Mucosa of descending colon (tissue), 3 donors: ENCODE measurements around the gene NDC1. TPM values are rescaled to one million over a fixed set of nuclear protein-coding genes. Genes with fewer than 3 reads are reported as not detected.

Source experiments
- ATAC-seq: fragments of 200-7000 bp; cut with Tn5 transposase; one replicate; pipeline ENCODE4 v1.9.1; 2020; ENCODE audit warnings: mild to moderate bottlenecking, moderate library complexity
- DNase-seq, 3 donors: peaks; one replicate each; pipeline ENCODE4 v3.0.0-alpha.2; 2020
- H3K36me3 ChIP-seq: fragments of 200-600 bp; one replicate; pipeline ENCODE4 v1.8.0; 2021; ENCODE audit warnings: low read depth, mild to moderate bottlenecking
- H3K4me1 ChIP-seq: fragments of 200-600 bp; one replicate; pipeline ENCODE4 v1.8.0; 2021; ENCODE audit warnings: low read depth, mild to moderate bottlenecking
- H3K4me3 ChIP-seq: fragments of 200-600 bp; one replicate; pipeline ENCODE4 v1.8.0; 2021; ENCODE audit warnings: mild to moderate bottlenecking
- H3K9me3 ChIP-seq: fragments of 200-600 bp; one replicate; pipeline ENCODE4 v1.8.0; 2021; ENCODE audit warnings: mild to moderate bottlenecking
- CTCF ChIP-seq: fragments of 200-600 bp; IDR thresholded peaks from one replicate; pipeline ENCODE4 v1.8.0; 2022; ENCODE audit warnings: antibody characterized with exemption, mild to moderate bottlenecking
- intact Hi-C, 2 donors: fragments of 100-400 bp; cut with DNase I in 1 of 2; cut with micrococcal nuclease in 1 of 2; formaldehyde crosslinking; loops; one replicate each; pipeline versions ENCODE4 v1.11.0 to v1.11.1; 2022; cut with DNase I, micrococcal nuclease
- total RNA-seq, 3 donors: library from RNA; stranded (reverse); fragmentation: NEBNext Ultra II Directional in 2 of 3; extraction: Animal tissue kit (Norgen Biotek cat#: 25700) in 2 of 3; gene quantifications; one replicate each; pipeline versions ENCODE4 v1.2.1 to v1.2.4, GENCODE V29; 2021 to 2023
- donor health status: DM: no; HTN: no; CAD: no; lungs with moderate emphysema.
- donor health status: DM: no; HTN: no; CAD: no.
- donor health status: DM: no; HTN: yes; CAD: no.

The NDC1 gene
- total RNA-seq, 3 donors from 2014 or later, result 9.7 to 23.8 (median 11.0) TPM

DNA sequence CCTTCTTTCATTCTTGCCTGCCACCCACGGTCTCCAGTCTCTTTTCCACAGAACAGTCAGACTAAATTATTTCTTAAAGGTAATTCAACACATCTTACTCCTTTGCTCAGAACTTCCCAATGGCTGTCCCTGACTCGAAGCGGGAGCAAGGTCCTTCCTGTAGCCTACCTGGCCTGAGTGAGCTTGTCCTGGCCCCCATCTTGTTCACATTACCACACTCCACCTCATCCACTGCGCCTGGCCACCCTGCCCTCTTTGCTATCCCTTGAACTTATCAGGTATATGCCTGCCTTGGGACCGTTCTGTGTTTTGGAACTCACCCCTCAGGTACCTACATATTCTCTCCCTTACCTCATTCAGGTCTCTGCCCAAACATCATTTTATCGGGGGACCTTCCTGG is 85.8 kb downstream of the NDC1 start:
- DNase-seq (no peak), ATAC-seq (no peak)
- Histone ChIP-seq H3K4me3 (no peak overlapping the region), H3K9me3 (no peaks in the 10 kb centered on the region), H3K4me1 (no peaks in the 10 kb centered on the region), H3K36me3 (no peaks in the 10 kb centered on the region)
- TF ChIP-seq CTCF, result no peak
- intact Hi-C loops, result loop anchor here in 1 of 2 donors (10.0 kb wide), 1 partner anchor 267 kb away; no protein-coding TSS in a partner anchor

GRCh38 chr1:53747841-53748240 is 90.3 kb downstream of the NDC1 start:
- Histone ChIP-seq H3K4me3 (no peak overlapping the region), H3K9me3 (no peaks in the 10 kb centered on the region), H3K36me3 (no peaks in the 10 kb centered on the region), H3K4me1 (no peaks in the 10 kb centered on the region)
- intact Hi-C loops, result no loop called here
- ATAC-seq (no peak), DNase-seq (no peak)
- no peak for TF ChIP-seq CTCF

DNA sequence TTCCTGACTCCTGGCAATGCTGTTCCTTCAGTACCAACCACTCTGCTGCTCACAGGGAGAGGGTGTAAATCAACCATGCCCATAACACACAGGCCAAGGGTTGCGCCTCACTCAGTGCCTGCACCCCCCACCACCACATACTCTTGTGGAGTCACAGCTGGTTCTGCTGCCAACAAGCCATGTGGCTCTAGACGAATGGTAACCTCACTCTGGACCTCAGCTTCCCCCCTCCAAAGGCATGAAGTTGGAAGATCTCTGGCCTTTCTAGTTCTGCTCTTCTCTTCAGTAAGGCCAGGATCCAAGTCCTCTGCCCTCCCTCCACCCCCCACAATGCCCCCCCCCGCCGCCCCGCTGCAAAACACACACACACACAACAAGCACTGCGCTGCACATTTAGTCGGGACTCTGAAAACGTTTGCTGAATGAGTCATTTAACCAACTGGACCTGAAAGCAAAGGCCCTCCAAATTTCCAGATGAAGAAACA is 97.4 kb downstream of the NDC1 start:
- Histone ChIP-seq H3K36me3 (no peaks in the 10 kb centered on the region), H3K4me3 (no peak overlapping the region), H3K9me3 (no peaks in the 10 kb centered on the region), H3K4me1 (peaks cover 15% of the 10 kb centered on the region)
- intact Hi-C loops, result no loop called here
- ATAC-seq (no peak), DNase-seq (no peak)
- no peak for TF ChIP-seq CTCF

DNA sequence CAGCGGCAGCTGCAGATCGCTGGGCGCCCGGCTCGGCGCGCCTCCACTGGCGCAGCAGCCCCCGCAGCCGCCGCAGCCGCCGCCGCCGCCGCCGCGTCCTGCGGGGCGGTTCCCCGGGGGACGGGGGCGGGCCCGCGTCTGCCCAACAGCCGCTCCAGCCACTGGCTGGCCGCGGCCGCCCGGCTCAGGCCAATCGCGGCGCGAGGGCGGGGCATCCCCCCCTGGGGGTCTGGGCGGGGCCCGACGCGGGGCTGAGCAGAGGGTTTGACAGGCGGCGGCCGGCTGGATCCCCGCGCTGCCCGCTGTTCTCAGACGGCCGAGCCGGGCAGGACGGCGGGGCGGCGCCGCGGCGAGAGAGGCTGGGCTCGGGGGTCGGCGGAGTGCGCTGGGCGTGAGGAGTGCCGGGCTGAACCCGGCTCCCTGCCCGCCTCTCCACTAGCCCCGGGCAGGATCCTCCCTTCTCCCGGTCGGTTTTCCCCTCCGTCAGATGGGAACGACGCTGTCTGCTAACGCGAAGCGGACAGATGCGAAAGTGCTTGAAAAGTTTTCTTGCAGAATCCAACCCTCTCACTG is 98.9 kb downstream of the NDC1 start, which contains the start of gene GLIS1:
TSS of gene GLIS1 (minus strand) at position 56 of the 573 bp plus-strand sequence. CDS start 1,100 bp downstream, outside the sequence.
- no peaks in the 10 kb centered on the region for H3K9me3 ChIP-seq
- peaks cover 15% of the 10 kb centered on the region for H3K4me1 ChIP-seq
- intact Hi-C loops, result no loop called here
- H3K4me3 ChIP-seq, result no peak within 1 kb of the TSS
- DNase-seq, result peak; percentile 75 to 86 (median 77)
- peak; percentile 97 for ATAC-seq
- H3K36me3 ChIP-seq, result no peaks in the 10 kb centered on the region
- TF ChIP-seq CTCF, result no peak

GRCh38 chr1:53738205-53739108 is 99.6 kb downstream of the NDC1 start:
- intact Hi-C loops, result no loop called here
- ATAC-seq, result no peak
- DNase-seq, result no peak

More at GRCh38 chr1:53738205-53739108, 99.6 kb downstream of the NDC1 start:
- H3K4me1 ChIP-seq, result peaks cover 15% of the 10 kb centered on the region
- no peaks in the 10 kb centered on the region for H3K36me3 ChIP-seq
- H3K9me3 ChIP-seq, result no peaks in the 10 kb centered on the region
- no peak for TF ChIP-seq CTCF
- no peak overlapping the region for H3K4me3 ChIP-seq
